GM12875 (cell line): ENCODE measurements around the gene CCNL1.

ENCODE experiments used
- H3K4me3 ChIP-seq: one replicate; pipeline ENCODE4 v1.5.1; 2011; ENCODE audit warnings: low read depth, low read length, control low read depth
- CTCF ChIP-seq: IDR thresholded peaks from 2 replicates; pipeline ENCODE4 v1.5.1; 2011; ENCODE audit warnings: low read depth, mild to moderate bottlenecking, control low read depth, inconsistent platforms, low read length, moderate library complexity, borderline replicate concordance; ENCODE audit not compliant: insufficient read depth

Gene CCNL1

GRCh38 chr3:157132341-157132740 lies 27.6 kb downstream of the CCNL1 start:
- TF ChIP-seq CTCF: no peak
- H3K4me3 ChIP-seq: no peak overlapping the region

GRCh38 chr3:157131861-157132260 lies 28.1 kb downstream of the CCNL1 start:
- no peak overlapping the region for H3K4me3 ChIP-seq
- no peak for TF ChIP-seq CTCF

- TF ChIP-seq CTCF: peak; percentile 53
- H3K4me3 ChIP-seq: no peak overlapping the region
Measured at GRCh38 chr3:157130467-157131251, 29.3 kb downstream of the CCNL1 start.

GRCh38 chr3:157129803-157130466 lies 30.0 kb downstream of the CCNL1 start:
- TF ChIP-seq CTCF: no peak
- no peak overlapping the region for H3K4me3 ChIP-seq

GRCh38 chr3:157128771-157129681 lies 30.9 kb downstream of the CCNL1 start:
- TF ChIP-seq CTCF: no peak
- no peak overlapping the region for H3K4me3 ChIP-seq

GRCh38 chr3:157127831-157128767 lies 31.8 kb downstream of the CCNL1 start:
- H3K4me3 ChIP-seq: no peak overlapping the region

More at GRCh38 chr3:157127831-157128767, 31.8 kb downstream of the CCNL1 start:
- no peak for TF ChIP-seq CTCF
